GM12878 (cell line): ENCODE measurements around the gene GAMT. TPM values are rescaled to one million over a fixed set of nuclear protein-coding genes. Genes with fewer than 3 reads are reported as not detected.
A peak's percentile ranks its signal among the peaks of the same experiment; 100 is the strongest.
"Not testable (repeated sequence)": the region's sequence is repeated elsewhere in the genome, so short reads cannot be mapped to it uniquely, and the experiment has no call there.

ENCODE experiments used
- ATAC-seq: fragments of 200-7000 bp; cut with Tn5 transposase; 3 replicates; pipeline ENCODE4 v1.9.1; 2020; ENCODE audit warnings: mild to moderate bottlenecking, moderate library complexity
- BruUV-seq: library from RNA; stranded (reverse); fragments of 400-500 nt; replicated peaks from 2 replicates; lab custom pipeline; 2021; lab: Mats Ljungman, UMichigan
- CTCF ChIA-PET: fragments of 300-600 bp; sonication (Branson Sonifier 250); formaldehyde crosslinking; extraction: SDS; loops from one replicate; lab custom pipeline; 2021; ENCODE audit warnings: inconsistent platforms; lab: Yijun Ruan, JAX
- POLR2A ChIA-PET: fragments of 350-600 bp; formaldehyde crosslinking; extraction: SDS; loops from one replicate; lab custom pipeline; 2021; ENCODE audit warnings: inconsistent platforms; lab: Charles Lee
- RAD21 ChIA-PET: fragments of 300-600 bp; sonication (Branson Sonifier 250); formaldehyde crosslinking; loops from one replicate; lab custom pipeline; 2023; ENCODE audit warnings: antibody characterized with exemption; ENCODE audit not compliant: unreplicated experiment; lab: Charles Lee
- SMC1A ChIA-PET: fragments of 300-600 bp; sonication (Branson Sonifier 250); formaldehyde crosslinking; loops from one replicate; lab custom pipeline; 2023; ENCODE audit not compliant: unreplicated experiment, uncharacterized antibody; lab: Charles Lee
- DNase-seq: peaks from one replicate; pipeline ENCODE4 v3.0.0-alpha.2; 2011; ENCODE audit warnings: low read depth, low spot score
- FAIRE-seq: peaks from 3 replicates; lab custom pipeline; 2011; peaks lifted over from hg19 to GRCh38; lab: Jason Lieb, UNC
- H2AFZ ChIP-seq: 2 replicates; pipeline ENCODE4 v1.6.0; 2011; ENCODE audit warnings: low read depth, low read length, control low read depth; ENCODE audit not compliant: control insufficient read depth
- H3K27ac ChIP-seq: 2 replicates; pipeline ENCODE4 v1.5.1; 2011; ENCODE audit warnings: control low read depth; ENCODE audit not compliant: control insufficient read depth, insufficient read depth
- H3K27me3 ChIP-seq, 2 experiments: replicated peaks in 1 of 2; 2 replicates each; pipeline versions ENCODE4 v1.6.0 to v1.6.1; 2011; ENCODE audit warnings: low read length in 1 of 2; ENCODE audit not compliant: control insufficient read depth in 2 of 2, insufficient read depth in 2 of 2
- H3K36me3 ChIP-seq, 2 experiments: 2 replicates each; pipeline ENCODE4 v1.5.1; 2011; ENCODE audit warnings: low read length in 1 of 2; ENCODE audit not compliant: control insufficient read depth in 2 of 2, insufficient read depth in 2 of 2
- H3K4me1 ChIP-seq: 2 replicates; pipeline ENCODE4 v1.6.1; 2011; ENCODE audit warnings: mild to moderate bottlenecking, low read length, moderate library complexity, mixed read lengths; ENCODE audit not compliant: control insufficient read depth, insufficient read depth
- H3K4me2 ChIP-seq: 2 replicates; pipeline ENCODE4 v1.6.0; 2011; ENCODE audit warnings: control low read depth; ENCODE audit not compliant: control insufficient read depth, insufficient read depth
- H3K4me3 ChIP-seq: fragments of 200-600 bp; sonication (generic); 2 replicates; pipeline ENCODE4 v1.5.1; 2016
- H3K79me2 ChIP-seq: 2 replicates; pipeline ENCODE4 v1.6.0; 2011; ENCODE audit warnings: low read length; ENCODE audit not compliant: control insufficient read depth, insufficient read depth
- H3K9ac ChIP-seq: 2 replicates; pipeline ENCODE4 v1.8.0; 2011; ENCODE audit warnings: low read length, control low read depth, mixed read lengths; ENCODE audit not compliant: control insufficient read depth, insufficient read depth
- H3K9me3 ChIP-seq: replicated peaks from 3 replicates; pipeline ENCODE4 v1.5.1; 2011; ENCODE audit warnings: mild to moderate bottlenecking, low read length; ENCODE audit not compliant: control insufficient read depth, insufficient read depth
- H4K20me1 ChIP-seq: 2 replicates; pipeline ENCODE4 v1.6.0; 2011; ENCODE audit not compliant: control insufficient read depth, insufficient read depth
- BCLAF1 ChIP-seq: fragments of 450-650 bp; IDR thresholded peaks from 2 replicates; pipeline ENCODE4 v1.6.1; 2017; ENCODE audit warnings: antibody characterized with exemption, mild to moderate bottlenecking, moderate library complexity
- EGR1 ChIP-seq, 2 experiments: IDR thresholded peaks; 1 replicate in 1 of 2; 2 replicates in 1 of 2; pipeline ENCODE4 v1.6.1; 2011 to 2012; ENCODE audit warnings: low read depth in 2 of 2, low read length in 2 of 2, borderline replicate concordance in 1 of 2, mild to moderate bottlenecking in 1 of 2, moderate library complexity in 1 of 2
- NR2C2 ChIP-seq: IDR thresholded peaks from 2 replicates; pipeline ENCODE4 v1.6.1; 2011; ENCODE audit warnings: borderline replicate concordance, low read depth; ENCODE audit not compliant: control insufficient read depth, insufficient read length
- RAD51 ChIP-seq: fragments of 450-650 bp; IDR thresholded peaks from 2 replicates; pipeline ENCODE4 v1.6.1; 2016; ENCODE audit warnings: moderate library complexity, mild to moderate bottlenecking, inconsistent platforms
- SMAD5 ChIP-seq: IDR thresholded peaks from 2 replicates; pipeline ENCODE4 v1.6.1; 2016; ENCODE audit warnings: antibody characterized with exemption, low read depth
- TBL1XR1 ChIP-seq: IDR thresholded peaks from 2 replicates; pipeline ENCODE4 v1.6.1; 2012; ENCODE audit warnings: low read depth, low read length, improper control_type of control experiment
- USF1 ChIP-seq: IDR thresholded peaks from 2 replicates; pipeline ENCODE4 v1.6.1; 2011; ENCODE audit warnings: borderline replicate concordance, low read depth, mild to moderate bottlenecking, moderate library complexity, mixed read lengths, low read length; ENCODE audit not compliant: insufficient read depth; ENCODE audit errors: extremely low read length
- WGBS: methylation state at CpG from one replicate; pipeline ENCODE4 v1.1.6; 2016; ENCODE audit warnings: low lambda C conversion rate; ENCODE audit not compliant: insufficient replicate concordance, insufficient coverage; ENCODE audit errors: missing lambda C conversion rate; 5-methylcytosine and 5-hydroxymethylcytosine counted together
- in situ Hi-C: fragments of 300-500 bp; cut with MboI; formaldehyde crosslinking; loops from 9 replicates; pipeline ENCODE4 v1.14.3; 2018; ENCODE audit warnings: mixed read lengths
- intact Hi-C: fragments of 100-400 bp; cut with micrococcal nuclease; formaldehyde crosslinking; loops from one replicate; pipeline ENCODE4 v1.14.2; 2022; ENCODE audit not compliant: unreplicated experiment
- polyA plus RNA-seq, 11 experiments: library from polyadenylated mRNA; depleted of rRNA in 4 of 11; unstranded in 6 of 11; stranded (reverse) in 5 of 11; fragments of >200 nt; fragmentation: Nextera tagmentation in 4 of 11; fragmentation: Illumina TruSeq in 1 of 11; extraction: Ambion mirVana in 4 of 11; extraction: Trizol in 1 of 11; gene quantifications; 1 replicate in 1 of 11; 2 replicates in 10 of 11; pipeline versions ENCODE4 v1.2.1 to v1.2.3, GENCODE V29; 2011 to 2016; ENCODE audit warnings: inconsistent platforms in 2 of 11, missing spikeins in 2 of 11, low read depth in 1 of 11
- total RNA-seq, 4 experiments: library from RNA; depleted of rRNA in 3 of 4; stranded (reverse); fragments of >200 nt in 3 of 4; fragmentation: Illumina TruSeq in 1 of 4; extraction: Trizol in 1 of 4; gene quantifications; 2 replicates each; pipeline versions ENCODE4 v1.2.1 to v1.2.3, GENCODE V29; 2013 to 2021

Gene GAMT
- total and polyA plus RNA-seq, 10 of the 15 experiments (the other 5 are each of a cell fraction or from before 2014, with no cell fraction given) = 1.6 to 131 (median 38.8) TPM

- TF ChIP-seq EGR1 (IDR thresholded peaks at IDR 0.05; ENCODE audit: borderline replicate concordance in 1 of 2, low read depth in 2 of 2, low read length in 2 of 2) = no peak
- TF ChIP-seq NR2C2 = no peak
- TF ChIP-seq TBL1XR1 = no peak
Observed at GRCh38 chr19:1440418-1440801, 39.1 kb upstream of the GAMT start (continued).

- H3K4me1 ChIP-seq, FAIRE-seq, CTCF ChIA-PET, H3K9me3 ChIP-seq, H4K20me1 ChIP-seq, BruUV-seq, SMC1A ChIA-PET, in situ Hi-C loops, RAD21 ChIA-PET, POLR2A ChIA-PET, H2AFZ ChIP-seq, DNase-seq, H3K27me3 ChIP-seq, intact Hi-C loops, ATAC-seq: not testable (repeated sequence)
- Histone ChIP-seq H3K79me2 (peaks cover 30% of the 10 kb centered on the region), H3K4me3 (peak overlapping the region; percentile 98), H3K4me2 (peak overlapping the region; percentile 95), H3K27ac (peak overlapping the region; percentile 93), H3K9ac (peak overlapping the region; percentile 86), H3K36me3 (peaks cover 15 to 23% of the 10 kb centered on the region in 2 experiments)
- 53% methylated on average over 54 of the region's 57 CpGs for WGBS
Observed at GRCh38 chr19:1439525-1440417, 38.4 kb upstream of the GAMT start.

GRCh38 chr19:1438933-1439354 is 37.6 kb upstream of the GAMT start:
- under 1% methylated on average over 26 of the region's 26 CpGs for WGBS
- H3K27me3 ChIP-seq = no peaks in the 10 kb centered on the region; a peak in 1 of 4 replicates
- H3K4me2 ChIP-seq = peak overlapping the region; percentile 95; the same call in 1 of the 2 replicates
- H3K4me3 ChIP-seq = peak overlapping the region; percentile 98
- intact Hi-C loops = no loop called here
- H2AFZ ChIP-seq = no peak overlapping the region
- H3K9me3 ChIP-seq = no peaks in the 10 kb centered on the region
- no TSS peak for BruUV-seq
- ChIA-PET POLR2A (no interaction called here), CTCF (no interaction called here), RAD21 (no interaction called here), SMC1A (no interaction called here)
- in situ Hi-C loops = no loop called here
- DNase-seq (no peak), FAIRE-seq (no peak), ATAC-seq (peak; percentile 32)
- TF ChIP-seq BCLAF1 (no peak), USF1 (peak; percentile 60), SMAD5 (0 out of 2 replicates have a peak, but pooled peaks have one; percentile 15), RAD51 (peak; percentile 74; the same call in 1 of the 2 replicates)
- H3K4me1 ChIP-seq = peaks cover 8% of the 10 kb centered on the region
- H3K9ac ChIP-seq = peak overlapping the region; percentile 86
- peaks cover 30% of the 10 kb centered on the region for H3K79me2 ChIP-seq
- peaks cover 15 to 26% of the 10 kb centered on the region in 2 experiments for H3K36me3 ChIP-seq
- H3K27ac ChIP-seq = peak overlapping the region; percentile 93
- no peaks in the 10 kb centered on the region; the same call in 1 of the 2 replicates for H4K20me1 ChIP-seq
